Endothelial cell of hepatic sinusoid (primary cell): ENCODE measurements around the gene TBC1D9B.

Experiments
- in situ Hi-C: cut with HindIII; loops from 2 replicates; pipeline ENCODE4 v1.10.0; 2017; ENCODE audit warnings: low sequenced_read_pairs

The TBC1D9B gene

GRCh38 chr5:179909224-179909623 is 1.5 kb upstream of the TBC1D9B start:
- in situ Hi-C loops: loop anchor here (25.0 kb wide), 1 partner anchor 178 kb away; no protein-coding TSS in a partner anchor

- in situ Hi-C loops: loop anchor here (25.0 kb wide), 1 partner anchor 179 kb away; no protein-coding TSS in a partner anchor
Measured at GRCh38 chr5:179908528-179908927, 831 bp upstream of the TBC1D9B start.

DNA sequence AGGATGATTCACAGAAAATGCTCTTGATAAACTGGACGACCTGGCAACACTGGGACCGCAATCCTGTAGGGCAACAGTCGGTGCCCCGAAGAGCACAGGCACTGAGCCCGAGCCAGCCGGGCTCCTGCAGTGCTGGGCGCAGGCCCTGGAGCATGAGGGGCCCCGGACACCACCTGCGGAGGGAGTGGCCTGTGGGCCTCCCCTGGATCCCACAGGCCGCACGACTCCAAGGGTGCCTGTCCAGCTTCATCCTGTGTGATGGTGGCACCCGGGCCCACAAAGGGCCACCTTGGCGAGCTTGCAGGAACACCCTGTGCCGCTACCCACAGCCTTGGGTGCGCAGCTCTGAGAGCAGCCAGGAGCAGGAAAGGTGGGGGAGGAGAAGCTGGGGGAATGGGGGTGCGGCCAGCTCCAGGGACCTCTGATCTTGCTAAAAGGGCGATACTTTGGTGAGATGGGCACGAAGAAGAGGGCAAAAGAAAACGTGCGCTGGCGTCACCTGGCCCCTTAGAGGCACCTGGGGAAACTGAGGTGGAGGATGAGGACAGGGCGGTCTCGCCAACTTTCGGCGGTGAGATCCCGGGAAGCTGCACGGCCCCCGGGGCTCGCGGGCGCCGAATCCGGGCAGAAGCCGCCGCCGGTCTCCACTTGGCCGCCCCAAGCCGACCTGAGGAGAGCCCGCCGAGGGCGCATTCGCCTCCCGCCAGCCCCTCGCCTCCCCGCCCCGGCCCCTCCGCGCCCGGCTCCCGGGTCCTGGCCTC is 722 bp downstream of the TBC1D9B start:
- in situ Hi-C loops: loop anchor here (25.0 kb wide), 1 partner anchor 180 kb away; no protein-coding TSS in a partner anchor

- in situ Hi-C loops: loop anchor here (25.0 kb wide), 1 partner anchor 181 kb away; no protein-coding TSS in a partner anchor
Measured at GRCh38 chr5:179906294-179906794, 1.4 kb downstream of the TBC1D9B start.

- in situ Hi-C loops: loop anchor here (25.0 kb wide), 1 partner anchor 182 kb away; no protein-coding TSS in a partner anchor
Measured at GRCh38 chr5:179905161-179905560, 2.5 kb downstream of the TBC1D9B start.

GRCh38 chr5:179904463-179905160 is 3.1 kb downstream of the TBC1D9B start:
- in situ Hi-C loops: loop anchor here (25.0 kb wide), 1 partner anchor 183 kb away; no protein-coding TSS in a partner anchor

DNA sequence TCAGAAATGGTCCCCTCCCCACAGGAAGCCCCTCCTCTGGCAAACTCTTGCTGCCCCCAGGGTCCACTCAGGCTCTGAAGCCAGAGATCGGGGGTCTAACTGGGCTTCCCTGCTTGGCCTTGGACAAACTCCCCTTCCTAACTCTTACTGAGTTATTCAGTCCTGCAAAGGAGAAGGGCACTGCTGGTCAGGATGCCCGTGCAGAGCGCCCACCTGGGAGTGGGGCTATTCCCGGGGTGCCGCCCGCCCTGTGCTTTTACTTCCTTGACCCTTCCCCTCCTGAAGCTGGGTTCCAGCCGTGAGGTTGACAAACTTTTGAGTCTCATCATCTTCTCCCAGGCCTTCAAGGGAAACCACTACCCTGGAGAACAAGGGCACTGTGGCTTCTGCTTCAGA is 4.9 kb downstream of the TBC1D9B start:
- in situ Hi-C loops: loop anchor here (25.0 kb wide), 1 partner anchor 185 kb away; no protein-coding TSS in a partner anchor

DNA sequence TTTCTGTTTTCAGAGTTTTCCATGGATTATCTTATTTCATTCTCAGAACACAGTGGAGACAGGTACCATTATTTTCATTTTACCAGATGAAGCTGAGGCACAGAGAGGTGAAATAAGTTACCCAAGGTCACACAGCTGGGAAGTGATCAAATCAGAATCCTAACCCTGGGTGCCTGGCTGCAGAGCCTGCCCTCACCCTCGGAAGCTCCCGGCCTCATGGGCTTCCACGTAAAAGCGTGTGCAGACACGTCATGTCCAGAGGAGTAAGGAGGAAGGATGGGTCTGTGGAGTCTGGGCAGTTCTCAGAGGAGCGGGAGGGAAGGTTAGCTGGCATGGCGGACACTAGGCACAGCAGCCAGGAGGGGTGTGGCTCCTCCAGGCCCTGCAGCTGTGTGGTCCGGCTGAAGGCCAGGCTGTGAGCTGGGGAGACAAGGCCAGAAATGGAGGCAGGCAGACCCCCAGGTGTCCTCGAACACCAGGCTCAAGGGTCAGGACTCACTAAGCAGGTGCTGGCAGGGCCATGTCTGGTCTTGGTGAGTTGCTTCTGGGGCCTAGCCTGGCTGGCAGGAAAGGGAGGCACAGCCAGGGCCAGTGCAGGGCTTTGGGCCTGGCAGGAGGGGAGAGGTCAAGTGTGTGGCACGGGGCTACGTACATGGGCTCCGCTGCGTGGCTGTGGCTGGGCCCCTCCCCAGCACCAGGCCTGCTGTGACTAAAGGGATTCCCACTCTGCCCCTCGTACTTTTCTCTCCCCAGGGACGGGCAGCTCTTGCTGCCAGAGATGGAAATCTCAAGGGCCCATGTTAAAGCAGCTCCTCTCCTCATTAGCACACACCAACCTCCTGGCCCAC is 5.6 kb downstream of the TBC1D9B start:
- in situ Hi-C loops: loop anchor here (25.0 kb wide), 1 partner anchor 185 kb away; no protein-coding TSS in a partner anchor

GRCh38 chr5:179901462-179901861 is 6.2 kb downstream of the TBC1D9B start:
- in situ Hi-C loops: loop anchor here (25.0 kb wide), 1 partner anchor 186 kb away; no protein-coding TSS in a partner anchor

DNA sequence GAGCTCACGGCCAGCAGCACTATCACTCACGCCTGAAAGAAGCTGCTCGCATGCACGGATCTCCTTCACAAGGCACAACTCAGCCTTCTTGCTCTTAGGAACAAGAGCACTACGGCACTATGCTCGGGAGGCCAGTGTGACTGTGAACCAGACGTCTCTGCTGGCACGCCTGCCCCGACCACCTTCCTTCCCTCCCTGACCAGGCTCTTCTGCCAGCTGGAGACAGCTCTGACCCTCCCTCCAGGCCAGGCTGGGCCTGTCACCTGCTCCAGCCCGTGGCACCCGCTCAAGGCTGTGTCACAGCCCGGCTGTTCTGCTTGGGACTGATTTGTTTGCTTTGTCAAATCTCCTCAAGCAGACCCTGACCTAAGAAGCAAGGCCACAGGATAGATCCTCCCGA is 7.0 kb downstream of the TBC1D9B start:
- in situ Hi-C loops: loop anchor here (25.0 kb wide), 1 partner anchor 187 kb away; no protein-coding TSS in a partner anchor

- in situ Hi-C loops: loop anchor here (25.0 kb wide), 1 partner anchor 187 kb away; no protein-coding TSS in a partner anchor
Measured at GRCh38 chr5:179900206-179900605, 7.5 kb downstream of the TBC1D9B start.

DNA sequence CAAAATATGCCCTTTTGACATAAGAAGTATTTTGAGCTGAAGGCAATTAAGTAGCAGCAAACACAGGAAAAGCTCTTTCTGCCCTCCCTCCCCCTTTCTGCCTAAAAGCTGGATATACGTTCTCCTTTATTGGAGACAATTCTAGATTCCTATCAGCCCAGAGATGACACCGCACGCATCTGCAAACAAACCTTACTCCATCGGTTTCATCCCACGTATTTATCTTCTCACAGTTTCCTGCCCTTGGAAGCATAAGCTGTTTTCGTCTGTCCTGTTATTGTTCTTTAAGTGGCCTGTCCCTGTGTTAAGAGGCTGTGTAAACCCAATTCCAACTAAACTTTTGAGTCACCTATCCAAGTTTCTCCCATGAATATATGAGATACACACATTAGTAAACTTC is 11.8 kb downstream of the TBC1D9B start:
- in situ Hi-C loops: no loop called here

- in situ Hi-C loops: no loop called here
Measured at GRCh38 chr5:179893958-179894895, 13.5 kb downstream of the TBC1D9B start.

DNA sequence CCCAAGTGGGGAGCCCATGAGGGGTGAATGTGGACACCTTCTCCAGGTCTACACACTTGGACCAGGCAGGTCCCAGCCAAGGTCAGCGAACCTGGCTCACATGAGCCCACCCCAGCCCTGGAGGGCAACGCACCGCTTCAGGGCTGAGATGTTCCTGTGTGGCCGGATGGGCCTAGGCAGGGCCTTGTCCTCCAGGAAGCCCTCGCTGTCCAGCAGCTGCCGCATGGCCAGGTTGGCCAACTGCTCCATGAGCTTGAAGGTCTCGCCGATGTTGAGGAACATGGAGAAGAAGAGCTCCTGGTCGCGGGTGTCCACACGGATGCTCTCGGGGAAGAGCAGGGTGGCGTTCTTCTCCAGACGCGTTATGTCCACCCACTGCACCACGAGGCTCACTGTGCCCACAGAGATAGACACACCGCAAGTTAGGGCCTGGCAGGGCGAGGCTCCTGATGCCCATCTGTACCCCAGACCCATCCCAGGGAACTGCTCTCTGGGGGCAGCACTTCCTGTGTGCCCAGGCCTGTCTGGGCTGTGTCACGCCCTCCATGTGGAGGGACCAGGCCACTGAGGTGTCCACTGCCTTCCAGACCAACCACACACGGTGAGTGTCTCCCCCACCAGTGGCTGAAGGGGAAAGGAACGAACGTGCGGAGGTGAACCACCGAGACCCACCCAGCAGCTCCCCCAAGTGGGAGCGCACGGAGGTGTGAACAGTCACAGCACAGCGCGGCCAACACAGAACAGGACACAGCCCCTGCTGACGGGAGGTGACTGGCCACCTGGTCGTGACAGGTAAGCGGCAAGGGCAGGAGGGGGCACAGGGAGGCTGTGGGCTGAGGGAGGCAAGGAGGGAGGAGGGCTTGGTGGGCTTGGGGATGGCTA is 14.4 kb downstream of the TBC1D9B start:
- in situ Hi-C loops: no loop called here

- in situ Hi-C loops: no loop called here
Measured at GRCh38 chr5:179892255-179892654, 15.4 kb downstream of the TBC1D9B start.

GRCh38 chr5:179890751-179891682 is 16.7 kb downstream of the TBC1D9B start:
- in situ Hi-C loops: no loop called here

DNA sequence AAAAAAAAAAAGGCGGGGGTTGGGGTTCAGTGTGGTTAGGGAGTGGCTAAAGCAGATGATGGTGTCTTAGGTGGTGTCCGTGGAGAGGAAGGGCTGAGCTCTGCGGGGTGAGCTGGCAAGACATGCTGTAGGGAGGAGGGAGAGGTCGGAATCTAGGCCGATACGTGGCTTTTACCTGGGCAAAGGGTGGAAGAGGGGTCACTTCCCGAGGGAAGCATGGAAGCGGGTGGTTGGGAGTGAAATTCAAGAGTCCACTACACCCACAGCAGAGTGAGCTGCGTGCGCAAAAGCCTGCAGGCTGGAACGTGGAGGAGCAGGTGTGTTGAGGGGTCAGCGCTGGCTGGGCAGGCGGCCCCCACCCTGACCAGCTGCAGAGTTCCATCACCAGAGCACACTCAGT is 17.8 kb downstream of the TBC1D9B start:
- in situ Hi-C loops: no loop called here
